GM10266 (cell line): Measurements from ENCODE around the gene ILKAP.

Experiments used
- DNase-seq: peaks from one replicate; pipeline ENCODE4 v3.0.0; 2012; ENCODE audit errors: extremely low spot score
- TF ChIP-seq, protein P1 (sequence below): IDR thresholded peaks from 2 replicates; pipeline ENCODE4 v1.5.1; 2012; ENCODE audit warnings: mild to moderate bottlenecking, low read depth; ENCODE audit not compliant: control insufficient read depth, insufficient read depth; ENCODE audit errors: missing control alignments

The ILKAP gene

DNA sequence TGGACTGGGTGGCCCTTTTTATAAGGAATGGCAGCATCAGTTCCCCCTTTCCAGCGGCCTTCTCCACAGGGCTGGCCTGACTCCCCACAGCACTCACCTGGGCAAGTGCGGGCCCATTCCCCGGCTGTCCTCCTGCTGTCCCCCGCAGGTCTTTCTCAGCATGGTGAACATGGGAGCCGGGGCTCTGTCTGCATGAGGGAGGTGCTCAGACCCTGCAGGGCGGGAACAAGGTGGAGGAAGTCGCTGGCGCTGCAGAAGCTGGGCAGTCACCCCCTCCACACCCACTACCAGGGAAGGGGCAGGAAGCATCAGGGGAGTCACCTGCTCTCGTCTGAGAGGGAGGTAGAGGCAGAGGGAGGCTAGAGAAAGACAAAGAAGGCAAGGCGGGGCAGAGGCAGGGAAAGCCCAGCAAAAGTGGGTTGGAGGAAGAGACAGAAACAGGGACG lies 24.1 kb upstream of the ILKAP start:
- TF ChIP-seq, protein P1, sequence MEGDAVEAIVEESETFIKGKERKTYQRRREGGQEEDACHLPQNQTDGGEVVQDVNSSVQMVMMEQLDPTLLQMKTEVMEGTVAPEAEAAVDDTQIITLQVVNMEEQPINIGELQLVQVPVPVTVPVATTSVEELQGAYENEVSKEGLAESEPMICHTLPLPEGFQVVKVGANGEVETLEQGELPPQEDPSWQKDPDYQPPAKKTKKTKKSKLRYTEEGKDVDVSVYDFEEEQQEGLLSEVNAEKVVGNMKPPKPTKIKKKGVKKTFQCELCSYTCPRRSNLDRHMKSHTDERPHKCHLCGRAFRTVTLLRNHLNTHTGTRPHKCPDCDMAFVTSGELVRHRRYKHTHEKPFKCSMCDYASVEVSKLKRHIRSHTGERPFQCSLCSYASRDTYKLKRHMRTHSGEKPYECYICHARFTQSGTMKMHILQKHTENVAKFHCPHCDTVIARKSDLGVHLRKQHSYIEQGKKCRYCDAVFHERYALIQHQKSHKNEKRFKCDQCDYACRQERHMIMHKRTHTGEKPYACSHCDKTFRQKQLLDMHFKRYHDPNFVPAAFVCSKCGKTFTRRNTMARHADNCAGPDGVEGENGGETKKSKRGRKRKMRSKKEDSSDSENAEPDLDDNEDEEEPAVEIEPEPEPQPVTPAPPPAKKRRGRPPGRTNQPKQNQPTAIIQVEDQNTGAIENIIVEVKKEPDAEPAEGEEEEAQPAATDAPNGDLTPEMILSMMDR: no peak
- DNase-seq: no peak

DNA sequence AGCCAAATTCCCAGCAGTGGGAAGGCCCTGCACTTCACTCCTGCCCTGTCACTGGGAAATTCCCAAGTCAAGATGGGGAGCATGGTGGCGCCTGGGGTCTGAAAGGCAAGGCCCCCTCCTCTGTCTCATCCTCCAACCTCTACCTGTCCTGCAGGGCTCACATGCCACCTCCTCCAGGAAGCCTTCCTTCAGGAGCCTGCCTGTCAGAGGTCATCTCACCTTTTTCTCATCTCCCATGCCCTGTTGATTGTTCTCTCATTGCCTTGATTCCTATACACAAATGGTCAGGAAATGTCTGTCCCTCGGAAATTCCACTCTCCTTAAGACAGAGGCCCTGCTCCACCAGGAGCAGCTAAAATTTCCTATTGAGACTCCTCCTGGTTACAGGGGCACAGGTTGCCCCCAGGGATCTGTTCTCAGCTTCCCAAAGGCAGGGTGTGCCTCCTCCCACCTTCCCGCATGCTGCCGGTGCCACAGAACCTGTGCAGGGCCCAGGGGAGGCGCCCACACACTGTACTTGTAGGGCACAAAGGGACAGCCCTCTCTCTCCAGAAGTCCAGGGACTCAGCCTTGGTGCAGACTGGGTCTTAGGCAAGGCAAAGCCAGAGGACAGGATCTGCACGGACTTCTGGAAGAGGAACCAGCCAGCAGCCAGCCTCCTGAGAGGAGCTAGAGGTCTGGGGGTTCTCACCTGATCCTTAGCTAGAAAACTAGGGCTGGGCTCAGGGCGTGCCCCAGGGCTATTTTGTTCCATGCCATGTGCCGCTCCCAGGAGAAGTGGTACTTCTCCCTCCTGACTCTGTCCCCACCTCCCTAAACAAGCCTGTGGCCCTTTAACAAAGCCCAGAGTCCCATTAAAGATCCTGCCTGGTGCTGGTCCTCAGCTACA lies 23.4 kb upstream of the ILKAP start:
- DNase-seq: no peak
- TF ChIP-seq, protein P1: no peak

- no peak for DNase-seq
Observed at GRCh38 chr2:238225911-238226697, 22.6 kb upstream of the ILKAP start.

GRCh38 chr2:238225121-238225520 lies 21.6 kb upstream of the ILKAP start:
- TF ChIP-seq, protein P1: no peak
- DNase-seq: no peak

More at GRCh38 chr2:238225911-238226697, 22.6 kb upstream of the ILKAP start:
- TF ChIP-seq, protein P1: no peak

- TF ChIP-seq, protein P1: no peak
Observed at GRCh38 chr2:238224356-238225035, 21.0 kb upstream of the ILKAP start.

GRCh38 chr2:238220892-238221521 lies 17.5 kb upstream of the ILKAP start:
- no peak for DNase-seq
- TF ChIP-seq, protein P1: no peak

More at GRCh38 chr2:238224356-238225035, 21.0 kb upstream of the ILKAP start:
- no peak for DNase-seq
